ENCODE results near the gene NELFCD.

Gene NELFCD

DNA sequence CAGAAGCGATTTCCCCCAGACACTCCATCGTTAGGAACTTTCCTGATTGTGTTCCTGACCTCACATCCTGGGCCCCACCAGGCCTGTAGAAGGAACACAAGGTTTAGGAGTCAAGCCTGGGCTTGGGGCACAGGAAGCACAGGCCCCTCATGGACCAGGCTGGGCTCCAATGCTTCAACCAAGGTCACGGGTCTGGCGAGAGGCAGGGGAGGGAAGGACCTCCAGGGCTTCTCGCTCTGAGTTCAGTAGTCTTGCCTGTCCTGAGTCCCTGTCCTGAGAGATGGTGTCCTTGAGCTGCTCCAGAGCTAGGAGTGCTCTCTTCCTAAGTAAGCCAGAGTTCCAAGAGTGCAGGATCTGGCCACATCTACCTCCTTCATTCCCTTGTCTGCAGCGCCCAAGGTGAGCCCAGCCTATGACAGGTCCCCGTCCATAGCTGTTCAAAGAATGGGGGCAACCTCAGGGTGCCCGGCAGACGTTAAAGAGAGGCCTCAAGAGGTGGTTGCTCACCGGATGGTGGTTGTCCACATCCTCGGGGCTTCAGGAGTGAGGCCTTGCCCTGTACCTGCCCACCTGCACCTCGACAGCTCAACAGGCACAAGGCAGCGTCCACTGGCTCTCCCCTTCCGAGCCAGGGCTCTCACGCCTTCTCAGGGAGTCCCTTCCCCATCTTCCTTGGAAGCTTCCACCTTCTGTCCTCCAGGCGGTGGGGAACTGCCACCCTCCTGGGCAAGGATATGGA is 36.6 kb downstream of the NELFCD start:
- TF ChIP-seq, protein P1, sequence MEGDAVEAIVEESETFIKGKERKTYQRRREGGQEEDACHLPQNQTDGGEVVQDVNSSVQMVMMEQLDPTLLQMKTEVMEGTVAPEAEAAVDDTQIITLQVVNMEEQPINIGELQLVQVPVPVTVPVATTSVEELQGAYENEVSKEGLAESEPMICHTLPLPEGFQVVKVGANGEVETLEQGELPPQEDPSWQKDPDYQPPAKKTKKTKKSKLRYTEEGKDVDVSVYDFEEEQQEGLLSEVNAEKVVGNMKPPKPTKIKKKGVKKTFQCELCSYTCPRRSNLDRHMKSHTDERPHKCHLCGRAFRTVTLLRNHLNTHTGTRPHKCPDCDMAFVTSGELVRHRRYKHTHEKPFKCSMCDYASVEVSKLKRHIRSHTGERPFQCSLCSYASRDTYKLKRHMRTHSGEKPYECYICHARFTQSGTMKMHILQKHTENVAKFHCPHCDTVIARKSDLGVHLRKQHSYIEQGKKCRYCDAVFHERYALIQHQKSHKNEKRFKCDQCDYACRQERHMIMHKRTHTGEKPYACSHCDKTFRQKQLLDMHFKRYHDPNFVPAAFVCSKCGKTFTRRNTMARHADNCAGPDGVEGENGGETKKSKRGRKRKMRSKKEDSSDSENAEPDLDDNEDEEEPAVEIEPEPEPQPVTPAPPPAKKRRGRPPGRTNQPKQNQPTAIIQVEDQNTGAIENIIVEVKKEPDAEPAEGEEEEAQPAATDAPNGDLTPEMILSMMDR (IDR thresholded peaks at IDR 0.05; ENCODE audit: low read depth, low read length): no peak
- no peak overlapping the region for H3K4me3 ChIP-seq (ENCODE audit: low read depth, low read length)

DNA sequence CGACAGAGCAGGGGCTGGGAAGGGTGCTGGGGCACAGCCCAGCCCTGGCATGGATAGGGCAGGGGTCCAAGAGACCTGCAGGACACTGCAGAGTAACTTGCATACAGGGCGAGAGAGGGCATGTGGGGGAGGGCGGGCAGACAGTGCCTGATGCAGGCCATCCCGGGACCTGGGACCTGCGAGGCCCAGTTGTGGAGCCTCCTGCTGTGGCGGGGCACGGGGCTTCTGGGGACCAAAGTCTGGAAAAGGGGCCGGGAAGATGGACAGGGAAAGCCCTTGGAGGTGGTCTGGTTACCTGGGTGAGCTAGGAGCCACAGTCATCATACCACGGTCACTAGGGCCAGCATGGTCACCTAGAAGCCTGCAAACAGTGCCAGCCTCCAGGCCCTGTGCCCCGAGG is 37.8 kb downstream of the NELFCD start:
- TF ChIP-seq, protein P1 (IDR thresholded peaks at IDR 0.05; ENCODE audit: low read depth, low read length): no peak
- no peak overlapping the region for H3K4me3 ChIP-seq (ENCODE audit: low read depth, low read length)

DNA sequence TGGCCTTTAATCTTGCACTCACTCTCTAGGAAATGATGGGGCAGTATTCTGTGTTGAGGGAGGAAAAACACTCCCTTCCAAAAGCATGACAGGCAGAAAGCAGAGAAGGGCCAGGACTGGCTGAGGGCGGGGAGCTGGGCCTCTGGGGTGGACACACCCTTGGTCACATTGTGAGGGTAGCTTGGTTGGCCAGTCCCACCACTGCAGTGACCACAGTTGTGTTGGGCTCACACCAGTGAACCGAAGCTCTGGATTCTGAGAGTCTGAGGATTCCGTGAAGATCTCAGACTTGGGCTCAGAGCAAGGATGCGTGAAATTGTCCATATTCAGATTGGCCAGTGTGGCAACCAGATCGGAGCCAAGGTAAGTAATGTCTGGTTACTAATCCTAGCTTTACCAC is 38.2 kb downstream of the NELFCD start, which contains the start of gene TUBB1:
Gene TUBB1 (plus strand): TSS at position 213 of the 400 bp plus-strand sequence. CDS start 94 bp downstream, at position 307.
- TF ChIP-seq, protein P1 (IDR thresholded peaks at IDR 0.05; ENCODE audit: low read depth, low read length): no peak
- no peak within 1 kb of the TSS for H3K4me3 ChIP-seq (ENCODE audit: low read depth, low read length)

DNA sequence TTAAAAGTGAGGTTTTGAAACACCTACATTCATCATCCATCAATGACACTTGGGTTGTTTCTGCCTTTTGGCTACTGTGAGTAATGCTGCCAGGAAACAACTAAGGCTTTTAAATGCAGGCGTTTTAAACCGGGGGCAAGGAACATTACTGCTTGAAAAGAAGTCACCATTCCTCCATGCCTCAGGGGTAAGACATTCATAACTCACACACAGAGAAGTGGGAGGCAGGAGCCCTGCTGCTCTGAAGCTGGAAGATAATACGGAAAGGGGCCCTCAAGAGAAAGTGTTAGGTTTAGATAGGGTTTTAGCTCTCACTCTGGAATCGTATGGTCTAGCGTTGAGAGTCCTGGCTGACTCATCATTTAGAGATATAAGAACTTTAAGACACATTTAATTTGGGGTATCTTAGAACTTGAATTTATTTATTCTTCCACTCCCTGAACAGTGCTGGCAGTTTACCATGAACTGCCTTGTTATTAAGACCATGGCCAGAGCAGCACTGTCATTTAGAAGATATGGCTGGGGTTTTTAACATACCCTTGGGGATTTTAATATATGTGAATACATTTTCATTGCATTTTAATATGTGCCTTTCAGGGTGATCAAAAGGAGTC is 40.0 kb downstream of the NELFCD start:
- H3K4me3 ChIP-seq (ENCODE audit: low read depth, low read length): no peak overlapping the region
- TF ChIP-seq, protein P1 (IDR thresholded peaks at IDR 0.05; ENCODE audit: low read depth, low read length): no peak

DNA sequence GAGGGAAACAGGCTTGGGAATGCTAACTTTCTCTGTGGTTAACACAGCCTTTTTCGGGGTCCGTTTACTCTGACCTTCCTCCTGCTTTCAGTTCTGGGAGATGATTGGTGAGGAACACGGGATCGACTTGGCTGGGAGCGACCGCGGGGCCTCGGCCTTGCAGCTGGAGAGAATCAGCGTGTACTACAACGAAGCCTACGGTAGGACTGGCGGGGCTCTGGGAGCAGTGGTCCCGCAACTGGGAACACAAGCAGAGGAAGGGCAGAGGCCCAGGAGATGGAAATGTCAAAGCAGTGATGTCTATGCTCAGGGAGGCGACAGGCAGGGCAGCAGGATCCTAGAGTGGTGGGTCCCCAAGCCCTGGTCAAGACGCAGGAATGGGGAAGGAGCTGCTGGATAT is 41.7 kb downstream of the NELFCD start:
- TF ChIP-seq, protein P1 (IDR thresholded peaks at IDR 0.05; ENCODE audit: low read depth, low read length): no peak
- no peak overlapping the region for H3K4me3 ChIP-seq (ENCODE audit: low read depth, low read length)

GRCh38 chr20:59023616-59024015 is 42.6 kb downstream of the NELFCD start:
- TF ChIP-seq, protein P1 (IDR thresholded peaks at IDR 0.05; ENCODE audit: low read depth, low read length): no peak
- H3K4me3 ChIP-seq (ENCODE audit: low read depth, low read length): no peak overlapping the region

DNA sequence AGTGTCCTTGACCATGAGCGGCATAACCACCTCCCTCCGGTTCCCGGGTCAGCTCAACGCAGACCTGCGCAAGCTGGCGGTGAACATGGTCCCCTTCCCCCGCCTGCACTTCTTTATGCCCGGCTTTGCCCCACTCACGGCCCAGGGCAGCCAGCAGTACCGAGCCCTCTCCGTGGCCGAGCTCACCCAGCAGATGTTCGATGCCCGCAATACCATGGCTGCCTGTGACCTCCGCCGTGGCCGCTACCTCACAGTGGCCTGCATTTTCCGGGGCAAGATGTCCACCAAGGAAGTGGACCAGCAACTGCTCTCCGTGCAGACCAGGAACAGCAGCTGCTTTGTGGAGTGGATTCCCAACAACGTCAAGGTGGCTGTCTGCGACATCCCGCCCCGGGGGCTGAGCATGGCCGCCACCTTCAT is 43.1 kb downstream of the NELFCD start:
- TF ChIP-seq, protein P1 (IDR thresholded peaks at IDR 0.05; ENCODE audit: low read depth, low read length): no peak

More for the DNA sequence above, 43.1 kb downstream of the NELFCD start:
- no peak overlapping the region for H3K4me3 ChIP-seq (ENCODE audit: low read depth, low read length)

Data from WI38 (cell line).